Left ventricle myocardium inferior (tissue), 1 donor: ENCODE measurements around the gene LHFPL2. TPM values are rescaled to one million over a fixed set of nuclear protein-coding genes. Genes with fewer than 3 reads are reported as not detected.

Experiments used
- DNase-seq: peaks from one replicate; pipeline ENCODE4 v3.0.0-alpha.2; 2020
- H3K27ac ChIP-seq: fragments of 200-600 bp; replicated peaks from 2 replicates; pipeline ENCODE4 v1.8.0; 2021
- H3K27me3 ChIP-seq: fragments of 200-600 bp; 2 replicates; pipeline ENCODE4 v1.8.0; 2021; ENCODE audit warnings: low read depth
- H3K36me3 ChIP-seq: fragments of 200-600 bp; 2 replicates; pipeline ENCODE4 v1.8.0; 2021
- H3K4me1 ChIP-seq: fragments of 200-600 bp; 2 replicates; pipeline ENCODE4 v1.8.0; 2021
- H3K4me3 ChIP-seq: fragments of 200-600 bp; 2 replicates; pipeline ENCODE4 v1.8.0; 2021; ENCODE audit warnings: mild to moderate bottlenecking, moderate library complexity
- H3K9me3 ChIP-seq: fragments of 200-600 bp; replicated peaks from 2 replicates; pipeline ENCODE4 v1.8.0; 2021
- CTCF ChIP-seq: fragments of 200-600 bp; IDR thresholded peaks from 2 replicates; pipeline ENCODE4 v1.8.0; 2021; ENCODE audit warnings: antibody characterized with exemption, mild to moderate bottlenecking, borderline replicate concordance
- intact Hi-C: fragments of 100-400 bp; cut with micrococcal nuclease; formaldehyde crosslinking; loops from one replicate; pipeline ENCODE4 v1.11.0; 2022
- total RNA-seq: library from RNA; stranded (reverse); fragmentation: NEBNext Ultra II Directional; extraction: Animal tissue kit (Norgen Biotek cat#: 25700); gene quantifications from one replicate; pipeline ENCODE4 v1.2.1, GENCODE V29; 2021
- donor health status: DM: no; HTN: yes; CAD: no; lungs with severe emphysema.

Gene LHFPL2
- total RNA-seq, 1 donor from 2014 or later: 5.0 TPM

DNA sequence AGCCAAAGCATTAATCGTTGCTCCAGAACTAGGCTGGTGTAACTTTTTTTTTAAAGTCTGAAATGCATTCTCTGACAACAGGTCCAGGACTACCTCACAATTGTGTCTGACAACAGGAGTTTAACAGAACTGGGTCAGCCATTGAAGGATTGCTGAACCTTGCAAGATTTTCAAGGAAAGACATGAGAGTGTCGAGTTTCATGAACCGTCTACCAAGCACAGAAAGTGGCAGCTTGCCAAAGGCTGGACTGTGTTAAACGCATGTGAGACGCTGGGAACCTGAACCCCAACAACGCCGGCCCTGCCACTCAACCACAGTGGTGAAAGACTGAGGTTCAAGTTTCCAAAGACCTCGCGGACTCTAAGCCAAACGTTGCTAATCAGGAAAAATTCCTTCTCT lies 79.1 kb downstream of the LHFPL2 start:
- no peak for DNase-seq
- no peaks in the 10 kb centered on the region for H3K36me3 ChIP-seq
- H3K27ac ChIP-seq: no peak overlapping the region
- no peak for TF ChIP-seq CTCF
- H3K9me3 ChIP-seq: peaks cover 12% of the 10 kb centered on the region
- intact Hi-C loops: no loop called here
- H3K4me1 ChIP-seq: peaks cover 52% of the 10 kb centered on the region
- no peaks in the 10 kb centered on the region for H3K27me3 ChIP-seq
- no peak overlapping the region for H3K4me3 ChIP-seq

- no peak overlapping the region for H3K27ac ChIP-seq
- no peaks in the 10 kb centered on the region for H3K36me3 ChIP-seq
- H3K27me3 ChIP-seq: no peaks in the 10 kb centered on the region
- peaks cover 44% of the 10 kb centered on the region for H3K4me1 ChIP-seq
- intact Hi-C loops: no loop called here
- no peak for TF ChIP-seq CTCF
- no peak for DNase-seq
- no peak overlapping the region for H3K4me3 ChIP-seq
- H3K9me3 ChIP-seq: peaks cover 12% of the 10 kb centered on the region
These were observed 79.9 kb downstream of the LHFPL2 start for GRCh38 chr5:78568676-78569075.

- no peak for DNase-seq
These were observed 80.4 kb downstream of the LHFPL2 start for GRCh38 chr5:78568212-78568611.

DNA sequence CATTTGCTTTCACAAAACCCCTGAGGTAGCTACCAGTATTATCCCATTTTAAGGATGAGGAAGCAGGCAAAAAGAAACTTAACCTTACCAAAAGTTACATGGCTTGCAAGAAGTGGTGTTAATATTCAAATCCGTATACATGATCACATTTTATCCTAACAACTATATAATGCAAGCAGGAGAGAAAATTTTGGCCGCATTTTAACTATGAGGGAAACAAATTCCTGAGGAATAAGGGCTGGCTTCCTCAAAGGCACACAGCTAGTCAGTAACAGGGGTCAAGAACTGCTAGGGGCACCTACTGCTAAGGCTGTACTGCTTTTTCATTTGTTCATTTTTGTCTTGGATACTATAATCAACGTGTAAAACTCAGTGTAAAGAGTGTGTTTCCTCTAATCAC lies 81.0 kb downstream of the LHFPL2 start:
- TF ChIP-seq CTCF: no peak
- H3K27me3 ChIP-seq: no peaks in the 10 kb centered on the region
- H3K9me3 ChIP-seq: peaks cover 12% of the 10 kb centered on the region
- H3K36me3 ChIP-seq: no peaks in the 10 kb centered on the region
- peaks cover 34% of the 10 kb centered on the region for H3K4me1 ChIP-seq
- DNase-seq: no peak
- no peak overlapping the region for H3K27ac ChIP-seq
- no peak overlapping the region for H3K4me3 ChIP-seq
- intact Hi-C loops: no loop called here

More at GRCh38 chr5:78568212-78568611, 80.4 kb downstream of the LHFPL2 start:
- Histone ChIP-seq H3K27me3 (no peaks in the 10 kb centered on the region), H3K9me3 (peaks cover 12% of the 10 kb centered on the region), H3K27ac (no peak overlapping the region), H3K4me1 (peaks cover 40% of the 10 kb centered on the region), H3K36me3 (no peaks in the 10 kb centered on the region), H3K4me3 (no peak overlapping the region)
- intact Hi-C loops: no loop called here
- no peak for TF ChIP-seq CTCF

DNA sequence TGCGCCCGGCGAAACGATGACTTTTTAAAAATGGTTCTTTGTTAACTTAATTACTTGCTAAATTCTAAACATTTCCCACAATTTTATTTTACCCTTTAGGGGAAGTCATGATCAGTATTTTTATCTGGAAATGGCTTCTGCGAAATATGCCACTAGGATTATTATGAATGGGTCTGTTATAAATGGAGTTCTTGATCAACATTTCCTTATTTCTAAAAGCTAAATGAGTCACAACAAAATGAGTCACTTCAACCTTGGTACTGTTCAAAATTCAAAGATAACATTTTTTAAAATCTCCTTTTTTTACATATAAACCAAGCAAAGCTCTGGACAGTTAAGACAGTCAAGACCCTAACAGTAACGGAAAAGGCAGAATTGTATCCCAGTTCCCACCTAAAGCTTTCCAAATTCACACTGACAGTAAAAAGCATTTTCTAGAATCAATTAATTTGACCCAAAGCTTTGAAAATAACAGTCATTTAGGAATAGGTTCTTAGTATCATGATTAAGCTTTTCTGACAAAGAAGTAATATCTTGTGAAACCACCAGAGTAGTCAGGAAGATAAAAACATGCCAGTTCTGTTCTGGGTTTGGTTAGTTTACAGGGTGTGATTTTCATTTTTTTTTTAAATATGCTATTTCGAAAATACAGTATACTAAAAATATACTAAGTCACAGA lies 81.7 kb downstream of the LHFPL2 start:
- Histone ChIP-seq H3K27me3 (no peaks in the 10 kb centered on the region), H3K27ac (peak overlapping the region; percentile 16), H3K9me3 (peaks cover 12% of the 10 kb centered on the region), H3K36me3 (no peaks in the 10 kb centered on the region), H3K4me1 (peaks cover 32% of the 10 kb centered on the region), H3K4me3 (no peak overlapping the region)
- intact Hi-C loops: no loop called here
- no peak for DNase-seq
- no peak for TF ChIP-seq CTCF
